ENCODE data around the gene CUL1. TPM values are rescaled to one million over a fixed set of nuclear protein-coding genes. Genes with fewer than 3 reads are reported as not detected.

Gene CUL1
- total RNA-seq, result 10 to 100 TPM; 29.0 to 65.0 (median 45.9) TPM

DNA sequence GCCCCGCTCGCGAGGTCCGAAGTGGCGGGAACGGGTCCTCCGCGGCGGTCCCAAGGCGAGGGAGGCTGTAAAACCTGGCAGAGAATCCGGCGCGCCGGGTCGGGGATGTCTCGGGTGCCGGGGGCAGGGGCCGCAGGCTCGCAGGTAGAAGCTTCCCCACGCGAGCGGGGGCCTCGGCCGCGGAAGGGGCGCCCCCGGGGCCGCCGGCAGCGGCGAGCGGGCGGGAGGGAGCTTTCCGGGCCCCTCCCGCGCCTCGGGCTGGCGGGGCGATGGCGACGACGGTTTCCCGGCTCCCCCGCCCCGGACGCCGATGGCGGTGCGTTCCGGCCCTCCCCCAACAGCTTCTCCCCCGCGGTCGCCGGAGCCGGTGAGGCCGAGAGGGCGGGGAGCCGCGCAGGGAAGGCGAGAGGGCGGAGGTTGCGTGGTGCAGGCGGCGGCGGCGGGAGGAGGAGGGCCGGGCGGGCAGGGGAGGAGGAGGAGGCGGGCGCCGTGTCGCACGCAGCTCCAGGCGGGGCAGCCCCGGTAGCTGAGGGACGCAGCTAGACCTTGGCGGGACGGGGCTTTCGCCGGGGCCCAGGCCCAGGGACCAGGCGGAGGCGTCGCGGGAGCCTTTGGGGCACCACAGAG, at the start of gene CUL1:
TSS of gene CUL1 (plus strand) at position 507 of the 627 bp plus-strand sequence. CDS start 31,220 bp downstream, outside the sequence.
- Histone ChIP-seq H3K4me3 (peak within 1 kb of the TSS; percentile 73 to 89 (median 82)), H3K4me1 (peaks cover 26 to 43% (median 39%) of the 10 kb centered on the region in 4 donors), H3K27me3 (no peaks in the 10 kb centered on the region), H3K27ac (peak within 1 kb of the TSS; percentile 96 to 99 (median 99)), H3K36me3 (no peaks in the 10 kb centered on the region), H3K9me3 (no peaks in the 10 kb centered on the region)
- peak; percentile 90 to 94 for ATAC-seq (ENCODE audit: low FRiP score in 2 of 2)
- DNase-seq, result peak; percentile 91 to 96
- peak in 1 of 4 donors; percentile 31 for TF ChIP-seq EP300 (IDR thresholded peaks at IDR 0.05)
- peak in 3 of 4 donors; percentile 36 to 89 (median 88) for TF ChIP-seq POLR2A (IDR thresholded peaks at IDR 0.05)
- TF ChIP-seq POLR2AphosphoS5 (IDR thresholded peaks at IDR 0.05), result peak; percentile 75 to 90
- TF ChIP-seq, protein P1, sequence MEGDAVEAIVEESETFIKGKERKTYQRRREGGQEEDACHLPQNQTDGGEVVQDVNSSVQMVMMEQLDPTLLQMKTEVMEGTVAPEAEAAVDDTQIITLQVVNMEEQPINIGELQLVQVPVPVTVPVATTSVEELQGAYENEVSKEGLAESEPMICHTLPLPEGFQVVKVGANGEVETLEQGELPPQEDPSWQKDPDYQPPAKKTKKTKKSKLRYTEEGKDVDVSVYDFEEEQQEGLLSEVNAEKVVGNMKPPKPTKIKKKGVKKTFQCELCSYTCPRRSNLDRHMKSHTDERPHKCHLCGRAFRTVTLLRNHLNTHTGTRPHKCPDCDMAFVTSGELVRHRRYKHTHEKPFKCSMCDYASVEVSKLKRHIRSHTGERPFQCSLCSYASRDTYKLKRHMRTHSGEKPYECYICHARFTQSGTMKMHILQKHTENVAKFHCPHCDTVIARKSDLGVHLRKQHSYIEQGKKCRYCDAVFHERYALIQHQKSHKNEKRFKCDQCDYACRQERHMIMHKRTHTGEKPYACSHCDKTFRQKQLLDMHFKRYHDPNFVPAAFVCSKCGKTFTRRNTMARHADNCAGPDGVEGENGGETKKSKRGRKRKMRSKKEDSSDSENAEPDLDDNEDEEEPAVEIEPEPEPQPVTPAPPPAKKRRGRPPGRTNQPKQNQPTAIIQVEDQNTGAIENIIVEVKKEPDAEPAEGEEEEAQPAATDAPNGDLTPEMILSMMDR (IDR thresholded peaks at IDR 0.05), result no peak
- 0 to 1% methylated on average over 5 to 44 of the region's 84 CpGs for WGBS, 2 donors

DNA sequence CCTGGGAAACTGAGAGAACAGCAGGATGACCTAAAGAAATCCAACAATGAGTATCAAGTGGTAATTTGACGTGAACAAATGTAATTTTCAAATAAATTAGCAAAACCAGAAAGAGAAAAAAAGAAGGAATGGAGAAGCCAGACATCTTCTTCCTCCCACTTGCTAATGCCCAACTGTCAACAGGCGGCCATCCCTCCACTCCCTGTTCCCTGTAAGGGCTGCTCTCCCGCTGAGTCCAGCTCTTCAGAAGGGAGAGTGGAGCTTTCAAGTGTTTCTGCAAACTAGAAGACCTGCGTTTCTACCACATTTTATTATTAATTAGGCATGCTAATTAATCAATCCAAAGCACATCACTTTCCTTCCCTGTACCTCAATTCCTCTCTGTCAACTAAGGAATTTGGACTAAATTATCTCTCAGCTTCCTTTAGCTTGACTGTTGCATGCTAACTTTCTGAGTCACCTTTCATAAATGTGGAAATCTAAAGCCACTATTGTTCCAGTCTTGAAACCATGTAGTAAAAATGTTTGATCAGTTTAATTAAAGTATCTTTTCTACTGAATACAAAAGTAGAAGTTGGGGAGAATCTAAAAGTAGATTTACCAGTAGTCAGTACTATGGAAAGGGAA, 48.4 kb upstream of the CUL1 start:
- H3K4me1 ChIP-seq, result no peaks in the 10 kb centered on the region
- H3K36me3 ChIP-seq, result no peaks in the 10 kb centered on the region
- ATAC-seq (ENCODE audit: low FRiP score in 2 of 2) (no peak), DNase-seq (no peak)
- no peak overlapping the region for H3K4me3 ChIP-seq
- H3K27me3 ChIP-seq, result no peaks in the 10 kb centered on the region
- 69 to 70% methylated on average over 4 of the region's 4 CpGs for whole genome bisulfite sequencing, 2 donors
- no peak overlapping the region for H3K27ac ChIP-seq
- H3K9me3 ChIP-seq, result no peaks in the 10 kb centered on the region
- TF ChIP-seq, protein P1 (IDR thresholded peaks at IDR 0.05), result no peak
- TF ChIP-seq POLR2AphosphoS5 (IDR thresholded peaks at IDR 0.05) (no peak), EP300 (IDR thresholded peaks at IDR 0.05) (no peak), POLR2A (IDR thresholded peaks at IDR 0.05) (no peak)

DNA sequence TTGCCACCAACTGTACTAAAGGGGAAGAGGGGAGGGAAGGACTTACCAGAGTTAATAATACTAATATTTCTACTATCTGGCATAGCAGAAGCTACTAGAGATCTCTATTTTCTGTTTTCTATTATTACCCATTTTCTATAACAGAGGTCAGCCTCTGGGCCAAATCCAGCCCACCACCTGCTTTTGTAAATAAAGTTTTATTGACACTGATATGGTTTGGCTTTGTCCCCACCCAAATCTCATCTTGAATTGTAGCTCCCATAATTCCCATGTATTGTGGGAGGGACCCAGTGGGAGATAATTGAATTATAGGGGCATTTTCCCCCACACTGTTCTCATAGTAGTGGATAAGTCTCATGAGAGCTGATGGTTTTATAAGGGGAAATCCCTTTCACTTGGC, 45.9 kb upstream of the CUL1 start:
- no peak for DNase-seq
- Histone ChIP-seq H3K4me1 (no peaks in the 10 kb centered on the region), H3K27ac (no peak overlapping the region), H3K27me3 (no peaks in the 10 kb centered on the region), H3K9me3 (no peaks in the 10 kb centered on the region), H3K36me3 (no peaks in the 10 kb centered on the region), H3K4me3 (no peak overlapping the region)
- no peak for ATAC-seq (ENCODE audit: low FRiP score in 2 of 2)
- TF ChIP-seq EP300 (IDR thresholded peaks at IDR 0.05) (no peak), POLR2AphosphoS5 (IDR thresholded peaks at IDR 0.05) (no peak), POLR2A (IDR thresholded peaks at IDR 0.05) (no peak)
- TF ChIP-seq, protein P1 (IDR thresholded peaks at IDR 0.05), result no peak

DNA sequence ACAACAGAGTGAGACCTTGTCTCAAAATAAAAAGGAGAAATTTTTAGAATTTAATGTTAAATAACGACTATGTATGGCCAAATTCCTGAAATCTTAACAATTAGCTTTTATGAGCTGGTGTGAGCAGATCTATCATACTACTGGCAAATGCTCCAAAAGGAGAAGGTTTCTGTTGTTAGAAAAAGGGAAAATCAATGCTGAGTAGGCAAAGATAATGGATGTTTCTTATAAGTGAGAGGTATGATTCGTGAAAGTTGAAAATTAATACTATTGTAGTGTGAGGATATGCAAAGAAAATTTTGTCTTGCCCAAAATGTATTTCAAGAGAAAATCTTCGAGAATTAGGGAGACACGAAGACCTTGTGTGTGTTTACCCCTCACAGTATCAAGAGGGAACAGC, 40.8 kb upstream of the CUL1 start:
- Histone ChIP-seq H3K36me3 (no peaks in the 10 kb centered on the region), H3K4me3 (no peak overlapping the region), H3K4me1 (no peaks in the 10 kb centered on the region), H3K27me3 (no peaks in the 10 kb centered on the region), H3K27ac (no peak overlapping the region), H3K9me3 (no peaks in the 10 kb centered on the region)
- 81 to 89% methylated on average over 4 of the region's 4 CpGs for WGBS, 2 donors
- no peak for ATAC-seq (ENCODE audit: low FRiP score in 2 of 2)
- DNase-seq, result no peak
- TF ChIP-seq POLR2A (IDR thresholded peaks at IDR 0.05) (no peak), EP300 (IDR thresholded peaks at IDR 0.05) (no peak), POLR2AphosphoS5 (IDR thresholded peaks at IDR 0.05) (no peak)
- TF ChIP-seq, protein P1 (IDR thresholded peaks at IDR 0.05), result no peak

Measured in upper lobe of left lung (tissue), 6 donors.